K562 (cell line): ENCODE data around the gene MAP3K2.

Source experiments
- HNRNPUL1 ChIP-seq: fragments of 200-400 bp; formaldehyde crosslinking; IDR thresholded peaks from 2 replicates; pipeline ENCODE4 v1.6.1; 2017; ENCODE audit warnings: low read length
- TOE1 ChIP-seq, 2 experiments: fragments of 450-650 bp in 1 of 2; sonication (generic) in 1 of 2; formaldehyde crosslinking in 1 of 2; IDR thresholded peaks; 2 replicates each; pipeline versions ENCODE4 v1.7.1 to v1.8.0; 2016 to 2022; ENCODE audit warnings: borderline replicate concordance in 2 of 2, mild to moderate bottlenecking in 2 of 2, antibody characterized with exemption in 1 of 2, inconsistent platforms in 1 of 2, low read depth in 1 of 2, missing genetic modification reagents in 1 of 2, moderate library complexity in 1 of 2
- ZNF121 ChIP-seq: sonication (generic); formaldehyde crosslinking; conservative IDR thresholded peaks from 2 replicates; pipeline ENCODE4 v1.8.0; 2022; ENCODE audit warnings: missing genetic modification reagents
- ZNF232 ChIP-seq: sonication (generic); formaldehyde crosslinking; IDR thresholded peaks from 2 replicates; pipeline ENCODE4 v1.8.0; 2022; ENCODE audit warnings: mild to moderate bottlenecking, missing genetic modification reagents
- TF ChIP-seq, protein P1 (sequence below), 3 experiments: IDR thresholded peaks in 2 of 3; conservative IDR thresholded peaks in 1 of 3; 2 replicates each; pipeline ENCODE4 v1.5.1; 2011 to 2012; ENCODE audit warnings: low read length in 3 of 3, mild to moderate bottlenecking in 3 of 3, control low read depth in 2 of 3, improper control_type of control experiment in 1 of 3, inconsistent platforms in 1 of 3, low read depth in 1 of 3, mixed read lengths in 1 of 3, moderate library complexity in 1 of 3; ENCODE audit not compliant: insufficient read depth in 2 of 3

DNA sequence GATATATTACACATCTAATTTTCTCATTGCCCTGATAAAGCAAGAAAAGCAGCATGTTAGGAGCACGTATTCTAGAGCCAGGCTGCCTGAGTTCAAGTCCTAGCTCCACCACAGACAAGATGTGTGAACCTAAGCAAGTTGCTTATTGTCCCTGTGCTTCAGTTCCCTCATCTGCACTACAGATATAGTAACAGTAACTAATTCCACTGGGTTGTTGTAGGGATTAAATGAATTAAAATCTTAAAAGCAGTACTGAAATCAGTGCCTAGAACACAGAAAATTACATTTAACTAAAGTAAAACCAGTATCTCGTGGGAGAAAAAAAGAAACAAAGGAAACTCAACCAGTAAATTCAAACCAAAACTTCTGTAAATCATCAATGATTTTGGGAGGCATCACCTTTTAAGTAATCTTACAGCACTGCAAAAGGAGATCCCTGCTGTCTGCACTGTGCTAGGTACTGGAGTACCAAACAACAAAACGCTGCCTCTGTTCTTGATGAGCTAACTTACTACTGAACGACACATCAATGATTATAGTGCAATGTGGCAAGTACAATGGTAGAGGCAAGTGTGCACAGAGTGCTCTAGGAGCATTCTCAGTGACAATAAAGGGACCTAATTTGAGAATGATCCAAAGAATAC is 7.9 kb downstream of the MAP3K2 start:
- TF ChIP-seq ZNF232 (no peak), HNRNPUL1 (no peak), ZNF121 (no peak), TOE1 (IDR thresholded peaks at IDR 0.05; ENCODE audit: borderline replicate concordance) (no peak), TOE1 (CRISPR knock-in tag; IDR thresholded peaks at IDR 0.05; ENCODE audit: borderline replicate concordance, low read depth) (no peak)
- TF ChIP-seq, protein P1, sequence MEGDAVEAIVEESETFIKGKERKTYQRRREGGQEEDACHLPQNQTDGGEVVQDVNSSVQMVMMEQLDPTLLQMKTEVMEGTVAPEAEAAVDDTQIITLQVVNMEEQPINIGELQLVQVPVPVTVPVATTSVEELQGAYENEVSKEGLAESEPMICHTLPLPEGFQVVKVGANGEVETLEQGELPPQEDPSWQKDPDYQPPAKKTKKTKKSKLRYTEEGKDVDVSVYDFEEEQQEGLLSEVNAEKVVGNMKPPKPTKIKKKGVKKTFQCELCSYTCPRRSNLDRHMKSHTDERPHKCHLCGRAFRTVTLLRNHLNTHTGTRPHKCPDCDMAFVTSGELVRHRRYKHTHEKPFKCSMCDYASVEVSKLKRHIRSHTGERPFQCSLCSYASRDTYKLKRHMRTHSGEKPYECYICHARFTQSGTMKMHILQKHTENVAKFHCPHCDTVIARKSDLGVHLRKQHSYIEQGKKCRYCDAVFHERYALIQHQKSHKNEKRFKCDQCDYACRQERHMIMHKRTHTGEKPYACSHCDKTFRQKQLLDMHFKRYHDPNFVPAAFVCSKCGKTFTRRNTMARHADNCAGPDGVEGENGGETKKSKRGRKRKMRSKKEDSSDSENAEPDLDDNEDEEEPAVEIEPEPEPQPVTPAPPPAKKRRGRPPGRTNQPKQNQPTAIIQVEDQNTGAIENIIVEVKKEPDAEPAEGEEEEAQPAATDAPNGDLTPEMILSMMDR (IDR thresholded peaks at IDR 0.05 in 2 of 3, conservative IDR thresholded peaks at IDR 0.05 in 1 of 3; ENCODE audit: insufficient read depth in 2 of 3, low read depth in 1 of 3, low read length in 3 of 3), result no peak
